A549 (cell line): ENCODE data around the gene TIMM50. TPM values are rescaled to one million over a fixed set of nuclear protein-coding genes. Genes with fewer than 3 reads are reported as not detected.

Source experiments
- ATAC-seq, 2 experiments: fragments of 200-7000 bp in 1 of 2; fragments of >200 bp in 1 of 2; cut with Nextera tagmentation in 1 of 2; cut with Tn5 transposase in 1 of 2; 3 replicates each; pipeline versions ENCODE4 v1.8.0 to v1.9.1; 2018 to 2020; ENCODE audit warnings: mild to moderate bottlenecking in 1 of 2, moderate library complexity in 1 of 2
- CTCF ChIA-PET: fragments of 300-600 bp; sonication (Branson Sonifier 250); formaldehyde crosslinking; extraction: SDS; loops from one replicate; lab custom pipeline; 2021; ENCODE audit warnings: antibody characterized with exemption, inconsistent platforms; lab: Yijun Ruan, JAX
- POLR2A ChIA-PET: fragments of 350-600 bp; formaldehyde crosslinking; extraction: SDS; loops from one replicate; lab custom pipeline; 2021; ENCODE audit warnings: antibody characterized with exemption, inconsistent platforms; lab: Yijun Ruan, JAX
- DNase-seq, 2 experiments: peaks; one replicate each; pipeline versions ENCODE4 v3.0.0 to v3.0.0-alpha.2; 2011 to 2016; ENCODE audit warnings: low read depth in 1 of 2, low spot score in 1 of 2
- FAIRE-seq: peaks from 2 replicates; lab custom pipeline; 2011; peaks lifted over from hg19 to GRCh38; lab: Jason Lieb, UNC
- H3K27ac ChIP-seq, 2 experiments: fragments of >200 bp; sonication (Bioruptor Twin); formaldehyde crosslinking; 3 replicates each; pipeline ENCODE4 v1.5.1; 2016 to 2017
- H3K4me1 ChIP-seq: fragments of >200 bp; sonication (Bioruptor Twin); formaldehyde crosslinking; 3 replicates; pipeline ENCODE4 v1.6.1; 2016
- H3K4me2 ChIP-seq: fragments of >200 bp; sonication (Bioruptor Twin); formaldehyde crosslinking; 3 replicates; pipeline ENCODE4 v1.6.1; 2016
- H3K4me3 ChIP-seq: fragments of >200 bp; sonication (Bioruptor Twin); formaldehyde crosslinking; 3 replicates; pipeline ENCODE4 v1.5.1; 2016
- H3K9me3 ChIP-seq: fragments of >200 bp; sonication (Bioruptor Twin); formaldehyde crosslinking; 3 replicates; pipeline ENCODE4 v1.6.1; 2016
- CBX2 ChIP-seq: fragments of 200-600 bp; sonication (generic); IDR thresholded peaks from 2 replicates; pipeline ENCODE4 v1.6.1; 2016; ENCODE audit warnings: low read depth, mild to moderate bottlenecking, borderline replicate concordance
- CBX8 ChIP-seq: fragments of 200-600 bp; sonication (generic); IDR thresholded peaks from 2 replicates; pipeline ENCODE4 v1.6.1; 2016
- CHD2 ChIP-seq: fragments of 150-350 bp; IDR thresholded peaks from 2 replicates; pipeline ENCODE4 v1.6.1; 2014; ENCODE audit warnings: low read length; ENCODE audit not compliant: partially characterized antibody
- EHF ChIP-seq: fragments of 250-450 bp; sonication (Bioruptor Pico); IDR thresholded peaks from 2 replicates; pipeline ENCODE4 v1.5.0; 2020; ENCODE audit warnings: mild to moderate bottlenecking
- EHMT2 ChIP-seq: fragments of 200-600 bp; sonication (generic); IDR thresholded peaks from 2 replicates; pipeline ENCODE4 v1.6.1; 2016; ENCODE audit warnings: antibody characterized with exemption, low read depth, mild to moderate bottlenecking, moderate library complexity
- FOSL2 ChIP-seq, 2 experiments: fragments of 450-650 bp in 1 of 2; fragments of >200 bp in 1 of 2; sonication (Bioruptor Twin) in 1 of 2; formaldehyde crosslinking; IDR thresholded peaks; 2 replicates each; pipeline versions ENCODE4 v1.5.0 to v1.6.1; 2016 to 2020; ENCODE audit warnings: mild to moderate bottlenecking in 1 of 2, moderate library complexity in 1 of 2
- FOXS1 ChIP-seq: fragments of 250-450 bp; sonication (Bioruptor Pico); IDR thresholded peaks from 2 replicates; pipeline ENCODE4 v1.5.0; 2020; ENCODE audit warnings: mild to moderate bottlenecking, moderate library complexity
- HDAC2 ChIP-seq: fragments of 200-600 bp; sonication (generic); IDR thresholded peaks from 2 replicates; pipeline ENCODE4 v1.6.1; 2016
- HOXA7 ChIP-seq: fragments of 250-450 bp; sonication (Bioruptor Pico); IDR thresholded peaks from 2 replicates; pipeline ENCODE4 v1.5.0; 2020; ENCODE audit warnings: mild to moderate bottlenecking, moderate library complexity
- HOXB13 ChIP-seq: fragments of 250-450 bp; sonication (Bioruptor Pico); IDR thresholded peaks from 2 replicates; pipeline ENCODE4 v1.5.0; 2020; ENCODE audit warnings: low read depth, mild to moderate bottlenecking, moderate library complexity
- HOXB5 ChIP-seq: fragments of 250-450 bp; sonication (Bioruptor Pico); IDR thresholded peaks from 2 replicates; pipeline ENCODE4 v1.5.0; 2020; ENCODE audit warnings: mild to moderate bottlenecking, moderate library complexity
- JUN ChIP-seq, 2 experiments: fragments of >200 bp; sonication (Bioruptor Twin); formaldehyde crosslinking; IDR thresholded peaks; 2 replicates in 1 of 2; 3 replicates in 1 of 2; pipeline ENCODE4 v1.6.1; 2016 to 2017
- JUNB ChIP-seq: fragments of >200 bp; sonication (Bioruptor Twin); formaldehyde crosslinking; IDR thresholded peaks from 2 replicates; pipeline ENCODE4 v1.6.1; 2016
- KDM1A ChIP-seq: fragments of 200-600 bp; sonication (generic); IDR thresholded peaks from 2 replicates; pipeline ENCODE4 v1.6.1; 2016; ENCODE audit warnings: low read depth, mild to moderate bottlenecking
- KDM5A ChIP-seq: fragments of 200-600 bp; sonication (generic); IDR thresholded peaks from 2 replicates; pipeline ENCODE4 v1.6.1; 2016; ENCODE audit warnings: antibody characterized with exemption, mild to moderate bottlenecking
- MAFK ChIP-seq: fragments of 450-650 bp; IDR thresholded peaks from 2 replicates; pipeline ENCODE4 v1.6.1; 2014; ENCODE audit not compliant: partially characterized antibody
- MAZ ChIP-seq: fragments of 150-350 bp; IDR thresholded peaks from 2 replicates; pipeline ENCODE4 v1.6.1; 2014; ENCODE audit warnings: antibody characterized with exemption, low read depth, low read length, borderline replicate concordance
- PHF8 ChIP-seq: fragments of 200-600 bp; sonication (generic); IDR thresholded peaks from 2 replicates; pipeline ENCODE4 v1.6.1; 2016; ENCODE audit warnings: low read depth, mild to moderate bottlenecking, antibody characterized with exemption, moderate library complexity, borderline replicate concordance
- RFX5 ChIP-seq: fragments of 450-650 bp; IDR thresholded peaks from 2 replicates; pipeline ENCODE4 v1.7.1; 2014; ENCODE audit warnings: antibody characterized with exemption, mild to moderate bottlenecking, moderate library complexity
- RNF2 ChIP-seq: fragments of 200-600 bp; sonication (generic); IDR thresholded peaks from 2 replicates; pipeline ENCODE4 v1.6.1; 2016; ENCODE audit warnings: low read depth, mild to moderate bottlenecking, antibody characterized with exemption, moderate library complexity, borderline replicate concordance
- SMC3 ChIP-seq: fragments of >200 bp; sonication (Bioruptor Twin); formaldehyde crosslinking; IDR thresholded peaks from 3 replicates; pipeline ENCODE4 v1.6.1; 2018; ENCODE audit warnings: inconsistent platforms
- SREBF2 ChIP-seq: fragments of 450-650 bp; IDR thresholded peaks from 2 replicates; pipeline ENCODE4 v1.6.1; 2014; ENCODE audit warnings: mild to moderate bottlenecking, moderate library complexity
- TFCP2L1 ChIP-seq: fragments of 250-450 bp; sonication (Bioruptor Pico); IDR thresholded peaks from 2 replicates; pipeline ENCODE4 v1.5.0; 2021; ENCODE audit warnings: mild to moderate bottlenecking
- ZC3H11A ChIP-seq: fragments of 450-650 bp; IDR thresholded peaks from 2 replicates; pipeline ENCODE4 v1.6.1; 2014; ENCODE audit warnings: antibody characterized with exemption, mild to moderate bottlenecking
- WGBS: methylation state at CpG from one replicate; pipeline ENCODE4 v1.1.6; 2017; ENCODE audit errors: missing lambda C conversion rate; 5-methylcytosine and 5-hydroxymethylcytosine counted together
- polyA plus RNA-seq, 4 experiments: library from polyadenylated mRNA; depleted of rRNA in 3 of 4; stranded (reverse); fragments of >200 nt; fragmentation: RNase III in 1 of 4; extraction: RNeasy Plus Mini Kit Qiagen cat#74134 plus additional on column Dnase treatment in 1 of 4; gene quantifications; 2 replicates in 3 of 4; 3 replicates in 1 of 4; pipeline ENCODE4 v1.2.3, GENCODE V29; 2011 to 2017
- TF ChIP-seq, protein P1 (sequence below): fragments of 200-600 bp; sonication (generic); IDR thresholded peaks from 2 replicates; pipeline ENCODE4 v1.6.1; 2016; ENCODE audit warnings: antibody characterized with exemption, mild to moderate bottlenecking, moderate library complexity
- TF ChIP-seq, protein P2 (sequence below): IDR thresholded peaks from 2 replicates; pipeline ENCODE4 v1.6.1; 2012
- TF ChIP-seq, protein P3 (sequence below): IDR thresholded peaks from 2 replicates; pipeline ENCODE4 v1.6.1; 2012; ENCODE audit warnings: low read depth, borderline replicate concordance
- TF ChIP-seq, protein P4 (sequence below): fragments of 250-450 bp; sonication (Bioruptor Pico); IDR thresholded peaks from 2 replicates; pipeline ENCODE4 v1.5.0; 2020; ENCODE audit warnings: low read depth, mild to moderate bottlenecking, moderate library complexity
- TF ChIP-seq, protein P5 (sequence below): fragments of >200 bp; sonication (Bioruptor Twin); formaldehyde crosslinking; IDR thresholded peaks from 2 replicates; pipeline ENCODE4 v1.6.1; 2016
- TF ChIP-seq, protein P6 (sequence below): fragments of >200 bp; sonication (Bioruptor Twin); formaldehyde crosslinking; IDR thresholded peaks from 3 replicates; pipeline ENCODE4 v1.5.1; 2016
- TF ChIP-seq, protein P7 (sequence below): fragments of 450-650 bp; IDR thresholded peaks from 2 replicates; pipeline ENCODE4 v1.6.1; 2014; ENCODE audit warnings: antibody characterized with exemption

Gene TIMM50
- polyA plus RNA-seq, 2 of the 4 experiments (the other 2 are of a cell fraction): 204 to 234 TPM

DNA sequence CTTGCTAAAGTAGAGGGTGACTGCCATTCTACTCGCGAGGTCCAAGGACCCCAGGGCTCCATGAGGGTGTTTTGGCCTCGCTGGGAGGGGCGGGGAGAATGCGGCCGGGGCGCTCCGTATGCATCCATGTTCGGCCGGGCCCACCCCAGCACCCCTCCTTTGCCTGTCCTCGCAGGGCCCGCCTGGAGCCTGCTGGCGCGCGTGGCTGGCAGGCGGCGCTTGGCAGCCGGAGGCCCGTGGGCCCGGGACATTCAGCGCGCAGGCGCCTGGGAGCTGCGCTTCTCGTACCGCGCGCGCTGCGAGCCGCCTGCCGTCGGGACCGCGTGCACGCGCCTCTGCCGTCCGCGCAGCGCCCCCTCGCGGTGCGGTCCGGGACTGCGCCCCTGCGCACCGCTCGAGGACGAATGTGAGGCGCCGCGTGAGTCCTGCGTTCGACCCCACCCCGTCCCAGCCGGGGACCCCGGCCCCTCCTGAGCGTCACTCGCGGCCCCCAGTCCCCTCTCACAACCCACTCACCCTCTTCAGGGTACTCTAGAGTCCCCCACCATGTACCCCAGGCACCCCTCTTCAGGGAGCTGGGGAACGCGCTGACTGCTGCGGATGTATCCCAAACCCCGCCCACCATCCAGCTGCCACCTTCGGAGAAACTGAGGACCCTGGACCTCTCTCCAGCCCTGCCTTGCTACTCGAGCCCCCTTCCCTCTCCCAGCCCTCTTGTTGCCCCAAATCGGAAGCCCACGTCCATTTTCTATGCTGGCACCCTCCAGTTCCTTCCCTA lies 22.2 kb downstream of the TIMM50 start:
- 27% methylated on average over 52 of the region's 69 CpGs for WGBS
- Histone ChIP-seq H3K4me3 (peak overlapping the region; percentile 16; the same call in 1 of the 3 replicates), H3K27ac (peak overlapping the region; percentile 6 to 57; a peak in 2 of 6 replicates), H3K4me2 (peak overlapping the region; percentile 70), H3K4me1 (peaks cover 25% of the 10 kb centered on the region), H3K9me3 (peaks cover 5% of the 10 kb centered on the region)
- peak in 1 of 2 experiments; percentile 39; a peak in 4 of 6 replicates for ATAC-seq
- ChIA-PET POLR2A (interaction anchor here (1.7 kb wide), 1 partner anchor 67 kb away, joined by 13 read pairs; the partner anchor contains the start of gene RPS16), CTCF (interaction anchor here (0.5 to 15.8 kb wide), 36 partner anchors 11 to 1267 kb away, joined by 3 to 305 read pairs (median 5); partner anchors contain the start of genes EID2, EID2B, NFKBIB and RPS16)
- DNase-seq: peak; percentile 94 to 97
- FAIRE-seq: no peak
- TF ChIP-seq, protein P1, sequence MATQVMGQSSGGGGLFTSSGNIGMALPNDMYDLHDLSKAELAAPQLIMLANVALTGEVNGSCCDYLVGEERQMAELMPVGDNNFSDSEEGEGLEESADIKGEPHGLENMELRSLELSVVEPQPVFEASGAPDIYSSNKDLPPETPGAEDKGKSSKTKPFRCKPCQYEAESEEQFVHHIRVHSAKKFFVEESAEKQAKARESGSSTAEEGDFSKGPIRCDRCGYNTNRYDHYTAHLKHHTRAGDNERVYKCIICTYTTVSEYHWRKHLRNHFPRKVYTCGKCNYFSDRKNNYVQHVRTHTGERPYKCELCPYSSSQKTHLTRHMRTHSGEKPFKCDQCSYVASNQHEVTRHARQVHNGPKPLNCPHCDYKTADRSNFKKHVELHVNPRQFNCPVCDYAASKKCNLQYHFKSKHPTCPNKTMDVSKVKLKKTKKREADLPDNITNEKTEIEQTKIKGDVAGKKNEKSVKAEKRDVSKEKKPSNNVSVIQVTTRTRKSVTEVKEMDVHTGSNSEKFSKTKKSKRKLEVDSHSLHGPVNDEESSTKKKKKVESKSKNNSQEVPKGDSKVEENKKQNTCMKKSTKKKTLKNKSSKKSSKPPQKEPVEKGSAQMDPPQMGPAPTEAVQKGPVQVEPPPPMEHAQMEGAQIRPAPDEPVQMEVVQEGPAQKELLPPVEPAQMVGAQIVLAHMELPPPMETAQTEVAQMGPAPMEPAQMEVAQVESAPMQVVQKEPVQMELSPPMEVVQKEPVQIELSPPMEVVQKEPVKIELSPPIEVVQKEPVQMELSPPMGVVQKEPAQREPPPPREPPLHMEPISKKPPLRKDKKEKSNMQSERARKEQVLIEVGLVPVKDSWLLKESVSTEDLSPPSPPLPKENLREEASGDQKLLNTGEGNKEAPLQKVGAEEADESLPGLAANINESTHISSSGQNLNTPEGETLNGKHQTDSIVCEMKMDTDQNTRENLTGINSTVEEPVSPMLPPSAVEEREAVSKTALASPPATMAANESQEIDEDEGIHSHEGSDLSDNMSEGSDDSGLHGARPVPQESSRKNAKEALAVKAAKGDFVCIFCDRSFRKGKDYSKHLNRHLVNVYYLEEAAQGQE: no peak
- no peak for TF ChIP-seq HOXA7 (CRISPR knock-in tag)
- TF ChIP-seq PHF8: no peak
- TF ChIP-seq KDM1A: 0 out of 2 replicates have a peak, but pooled peaks have one; percentile 28
- no peak for TF ChIP-seq FOSL2 (IDR thresholded peaks at IDR 0.05)
- TF ChIP-seq FOSL2 (CRISPR knock-in tag; IDR thresholded peaks at IDR 0.05): no peak
- TF ChIP-seq ZC3H11A: no peak
- TF ChIP-seq RFX5: peak; percentile 45; the same call in 1 of the 2 replicates
- peak; percentile 91 for TF ChIP-seq EHF (CRISPR knock-in tag)
- TF ChIP-seq HOXB13: peak; percentile 96
- TF ChIP-seq KDM5A: no peak
- TF ChIP-seq, protein P2, sequence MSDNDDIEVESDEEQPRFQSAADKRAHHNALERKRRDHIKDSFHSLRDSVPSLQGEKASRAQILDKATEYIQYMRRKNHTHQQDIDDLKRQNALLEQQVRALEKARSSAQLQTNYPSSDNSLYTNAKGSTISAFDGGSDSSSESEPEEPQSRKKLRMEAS: peak; percentile 99
- TF ChIP-seq, protein P3, sequence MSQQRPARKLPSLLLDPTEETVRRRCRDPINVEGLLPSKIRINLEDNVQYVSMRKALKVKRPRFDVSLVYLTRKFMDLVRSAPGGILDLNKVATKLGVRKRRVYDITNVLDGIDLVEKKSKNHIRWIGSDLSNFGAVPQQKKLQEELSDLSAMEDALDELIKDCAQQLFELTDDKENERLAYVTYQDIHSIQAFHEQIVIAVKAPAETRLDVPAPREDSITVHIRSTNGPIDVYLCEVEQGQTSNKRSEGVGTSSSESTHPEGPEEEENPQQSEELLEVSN: peak; percentile 99
- TF ChIP-seq JUNB: no peak
- TF ChIP-seq, protein P4, sequence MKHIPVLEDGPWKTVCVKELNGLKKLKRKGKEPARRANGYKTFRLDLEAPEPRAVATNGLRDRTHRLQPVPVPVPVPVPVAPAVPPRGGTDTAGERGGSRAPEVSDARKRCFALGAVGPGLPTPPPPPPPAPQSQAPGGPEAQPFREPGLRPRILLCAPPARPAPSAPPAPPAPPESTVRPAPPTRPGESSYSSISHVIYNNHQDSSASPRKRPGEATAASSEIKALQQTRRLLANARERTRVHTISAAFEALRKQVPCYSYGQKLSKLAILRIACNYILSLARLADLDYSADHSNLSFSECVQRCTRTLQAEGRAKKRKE: peak; percentile 97
- no peak for TF ChIP-seq RNF2
- TF ChIP-seq JUN (IDR thresholded peaks at IDR 0.05): 0 out of 5 replicates have a peak, but pooled peaks of 1 of the 2 experiments have one; percentile 20
- peak; percentile 80; the same call in 1 of the 2 replicates for TF ChIP-seq MAZ
- TF ChIP-seq SMC3: peak; percentile 65
- no peak for TF ChIP-seq HDAC2
- TF ChIP-seq SREBF2: no peak
- no peak for TF ChIP-seq MAFK
- TF ChIP-seq, protein P5, sequence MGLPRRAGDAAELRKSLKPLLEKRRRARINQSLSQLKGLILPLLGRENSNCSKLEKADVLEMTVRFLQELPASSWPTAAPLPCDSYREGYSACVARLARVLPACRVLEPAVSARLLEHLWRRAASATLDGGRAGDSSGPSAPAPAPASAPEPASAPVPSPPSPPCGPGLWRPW: no peak
- peak; percentile 92 for TF ChIP-seq FOXS1 (CRISPR knock-in tag)
- no peak for TF ChIP-seq CBX2
- TF ChIP-seq EHMT2: no peak
- TF ChIP-seq CBX8: no peak
- TF ChIP-seq CHD2: no peak
- TF ChIP-seq HOXB5 (CRISPR knock-in tag): peak; percentile 95
- TF ChIP-seq, protein P6, sequence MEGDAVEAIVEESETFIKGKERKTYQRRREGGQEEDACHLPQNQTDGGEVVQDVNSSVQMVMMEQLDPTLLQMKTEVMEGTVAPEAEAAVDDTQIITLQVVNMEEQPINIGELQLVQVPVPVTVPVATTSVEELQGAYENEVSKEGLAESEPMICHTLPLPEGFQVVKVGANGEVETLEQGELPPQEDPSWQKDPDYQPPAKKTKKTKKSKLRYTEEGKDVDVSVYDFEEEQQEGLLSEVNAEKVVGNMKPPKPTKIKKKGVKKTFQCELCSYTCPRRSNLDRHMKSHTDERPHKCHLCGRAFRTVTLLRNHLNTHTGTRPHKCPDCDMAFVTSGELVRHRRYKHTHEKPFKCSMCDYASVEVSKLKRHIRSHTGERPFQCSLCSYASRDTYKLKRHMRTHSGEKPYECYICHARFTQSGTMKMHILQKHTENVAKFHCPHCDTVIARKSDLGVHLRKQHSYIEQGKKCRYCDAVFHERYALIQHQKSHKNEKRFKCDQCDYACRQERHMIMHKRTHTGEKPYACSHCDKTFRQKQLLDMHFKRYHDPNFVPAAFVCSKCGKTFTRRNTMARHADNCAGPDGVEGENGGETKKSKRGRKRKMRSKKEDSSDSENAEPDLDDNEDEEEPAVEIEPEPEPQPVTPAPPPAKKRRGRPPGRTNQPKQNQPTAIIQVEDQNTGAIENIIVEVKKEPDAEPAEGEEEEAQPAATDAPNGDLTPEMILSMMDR: peak; percentile 99
- TF ChIP-seq TFCP2L1: peak; percentile 51; the same call in 1 of the 2 replicates
- TF ChIP-seq, protein P7, sequence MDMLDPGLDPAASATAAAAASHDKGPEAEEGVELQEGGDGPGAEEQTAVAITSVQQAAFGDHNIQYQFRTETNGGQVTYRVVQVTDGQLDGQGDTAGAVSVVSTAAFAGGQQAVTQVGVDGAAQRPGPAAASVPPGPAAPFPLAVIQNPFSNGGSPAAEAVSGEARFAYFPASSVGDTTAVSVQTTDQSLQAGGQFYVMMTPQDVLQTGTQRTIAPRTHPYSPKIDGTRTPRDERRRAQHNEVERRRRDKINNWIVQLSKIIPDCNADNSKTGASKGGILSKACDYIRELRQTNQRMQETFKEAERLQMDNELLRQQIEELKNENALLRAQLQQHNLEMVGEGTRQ: no peak
